Activated T-helper 9 cell treated with anti-CD3 and anti-CD28 coated beads, Interleukin-2, amount 50 U/mL, for 16 hours (primary cell): ENCODE results near the gene KNG1.

Experiments used
- DNase-seq: peaks from one replicate; pipeline ENCODE4 v3.0.0-alpha.2; 2020; ENCODE audit warnings: low read depth

The KNG1 gene

GRCh38 chr3:186779204-186779603, 62.0 kb downstream of the KNG1 start:
- DNase-seq: no peak

- DNase-seq: no peak
These were observed 65.4 kb downstream of the KNG1 start for GRCh38 chr3:186782542-186783057.

GRCh38 chr3:186783058-186783730, 66.0 kb downstream of the KNG1 start, which contains the start of gene EIF4A2:
Gene EIF4A2, plus strand, starts transcription at chr3:186783577. Its CDS starts 34 bp downstream, at chr3:186783611.
- DNase-seq: peak; percentile 86

- DNase-seq: peak; percentile 68
These were observed 66.8 kb downstream of the KNG1 start for GRCh38 chr3:186783731-186784515.

- DNase-seq: no peak
These were observed 67.8 kb downstream of the KNG1 start for GRCh38 chr3:186784820-186785494.

GRCh38 chr3:186785495-186786018, 68.4 kb downstream of the KNG1 start:
- no peak for DNase-seq

GRCh38 chr3:186786922-186787321, 69.8 kb downstream of the KNG1 start:
- no peak for DNase-seq

- no peak for DNase-seq
These were observed 70.7 kb downstream of the KNG1 start for GRCh38 chr3:186787642-186788481.

GRCh38 chr3:186788482-186789370, 71.6 kb downstream of the KNG1 start:
- no peak for DNase-seq

- DNase-seq: no peak
These were observed 72.5 kb downstream of the KNG1 start for GRCh38 chr3:186789554-186790260.

GRCh38 chr3:186790261-186790981, 73.3 kb downstream of the KNG1 start:
- DNase-seq: no peak
